ENCODE results near the gene IRAK2. TPM values are rescaled to one million over a fixed set of nuclear protein-coding genes. Genes with fewer than 3 reads are reported as not detected.

Gene IRAK2
- polyA plus RNA-seq, 1 experiment = 2.5 TPM

DNA sequence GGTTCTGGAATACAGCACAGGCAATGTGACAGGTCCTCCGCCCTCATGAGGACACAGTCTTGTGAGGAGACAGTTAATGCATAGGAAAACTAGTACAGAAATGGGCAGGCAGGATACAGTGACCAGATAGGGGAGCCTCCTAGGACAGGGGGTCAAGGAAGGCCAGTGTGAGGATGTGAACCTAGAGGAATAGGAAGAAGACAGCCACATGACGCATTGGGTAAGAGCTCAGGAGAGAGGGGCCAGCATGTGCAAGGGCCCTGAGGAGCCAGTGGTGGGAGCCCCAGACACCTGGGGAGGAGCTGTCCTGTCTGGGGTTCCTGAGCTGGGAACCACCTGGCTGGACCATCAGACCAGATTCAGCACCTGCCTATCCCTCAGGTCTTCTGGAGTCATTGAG is 15.6 kb downstream of the IRAK2 start:
- Histone ChIP-seq H3K36me3 (ENCODE audit: control insufficient read depth, insufficient read depth, low read length) (no peaks in the 10 kb centered on the region), H3K4me3 (ENCODE audit: low read depth, low read length) (no peak overlapping the region), H3K27me3 (ENCODE audit: control insufficient read depth, insufficient read depth, low read length) (no peaks in the 10 kb centered on the region)
- TF ChIP-seq, protein P1, sequence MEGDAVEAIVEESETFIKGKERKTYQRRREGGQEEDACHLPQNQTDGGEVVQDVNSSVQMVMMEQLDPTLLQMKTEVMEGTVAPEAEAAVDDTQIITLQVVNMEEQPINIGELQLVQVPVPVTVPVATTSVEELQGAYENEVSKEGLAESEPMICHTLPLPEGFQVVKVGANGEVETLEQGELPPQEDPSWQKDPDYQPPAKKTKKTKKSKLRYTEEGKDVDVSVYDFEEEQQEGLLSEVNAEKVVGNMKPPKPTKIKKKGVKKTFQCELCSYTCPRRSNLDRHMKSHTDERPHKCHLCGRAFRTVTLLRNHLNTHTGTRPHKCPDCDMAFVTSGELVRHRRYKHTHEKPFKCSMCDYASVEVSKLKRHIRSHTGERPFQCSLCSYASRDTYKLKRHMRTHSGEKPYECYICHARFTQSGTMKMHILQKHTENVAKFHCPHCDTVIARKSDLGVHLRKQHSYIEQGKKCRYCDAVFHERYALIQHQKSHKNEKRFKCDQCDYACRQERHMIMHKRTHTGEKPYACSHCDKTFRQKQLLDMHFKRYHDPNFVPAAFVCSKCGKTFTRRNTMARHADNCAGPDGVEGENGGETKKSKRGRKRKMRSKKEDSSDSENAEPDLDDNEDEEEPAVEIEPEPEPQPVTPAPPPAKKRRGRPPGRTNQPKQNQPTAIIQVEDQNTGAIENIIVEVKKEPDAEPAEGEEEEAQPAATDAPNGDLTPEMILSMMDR (IDR thresholded peaks at IDR 0.05; ENCODE audit: insufficient read depth, low read depth, low read length) = no peak
- ChIA-PET CTCF (no interaction called here), POLR2A (no interaction called here)
- no peak for DNase-seq (ENCODE audit: low read depth)

DNA sequence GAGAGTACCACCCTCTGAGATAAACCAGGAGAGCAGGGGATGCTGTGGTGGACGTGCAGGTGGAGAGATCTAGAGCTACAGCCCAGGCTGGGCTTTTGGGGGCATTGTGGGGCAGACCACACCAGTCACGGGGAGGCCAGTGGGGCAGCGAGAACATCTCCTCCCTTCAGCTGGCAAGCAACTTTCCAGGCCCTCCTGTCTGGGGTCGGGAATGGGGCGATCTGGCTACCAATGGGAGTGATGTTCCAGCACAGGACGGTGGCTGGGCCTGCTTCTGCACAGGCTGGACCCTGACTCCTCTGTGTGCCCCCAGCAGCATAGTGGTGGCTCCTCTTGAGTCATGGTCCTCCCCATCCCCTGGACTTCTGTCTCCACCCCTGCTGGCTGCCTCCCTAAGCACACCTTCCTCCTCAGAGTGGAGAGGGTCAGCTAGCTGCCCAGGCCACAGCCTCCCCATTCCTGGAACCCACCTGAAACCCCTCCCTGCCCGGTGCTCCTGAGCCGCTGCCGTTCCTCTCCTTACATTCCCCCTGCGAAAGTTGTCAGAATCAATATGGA is 16.1 kb downstream of the IRAK2 start:
- ChIA-PET CTCF (interaction anchor here (1.1 kb wide), 1 partner anchor 11 kb away, joined by 3 read pairs; no protein-coding TSS in a partner anchor), POLR2A (no interaction called here)
- no peak overlapping the region for H3K4me3 ChIP-seq (ENCODE audit: low read depth, low read length)
- no peak for DNase-seq (ENCODE audit: low read depth)
- TF ChIP-seq, protein P1 (IDR thresholded peaks at IDR 0.05; ENCODE audit: insufficient read depth, low read depth, low read length) = no peak
- H3K36me3 ChIP-seq (ENCODE audit: control insufficient read depth, insufficient read depth, low read length) = no peaks in the 10 kb centered on the region
- H3K27me3 ChIP-seq (ENCODE audit: control insufficient read depth, insufficient read depth, low read length) = no peaks in the 10 kb centered on the region

DNA sequence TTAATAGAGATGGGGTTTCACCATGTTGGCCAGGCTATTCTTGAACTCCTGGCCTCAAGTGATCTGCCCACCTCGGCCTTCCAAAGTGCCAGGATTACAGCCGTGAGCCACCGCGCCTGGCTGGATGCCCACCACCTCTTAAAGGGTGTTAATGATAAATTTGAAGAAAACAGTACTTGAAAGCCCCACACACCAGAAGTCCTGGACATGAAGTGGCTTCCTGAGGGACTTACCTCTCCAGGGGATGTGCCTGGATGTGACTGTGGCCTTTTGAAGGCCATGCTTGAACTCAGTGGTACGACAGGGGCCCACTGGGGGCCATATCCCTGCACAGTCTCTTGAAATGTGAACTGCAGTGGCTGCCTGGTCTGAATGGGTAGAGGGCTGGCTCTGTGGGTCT is 18.2 kb downstream of the IRAK2 start:
- ChIA-PET POLR2A (no interaction called here), CTCF (no interaction called here)

DNA sequence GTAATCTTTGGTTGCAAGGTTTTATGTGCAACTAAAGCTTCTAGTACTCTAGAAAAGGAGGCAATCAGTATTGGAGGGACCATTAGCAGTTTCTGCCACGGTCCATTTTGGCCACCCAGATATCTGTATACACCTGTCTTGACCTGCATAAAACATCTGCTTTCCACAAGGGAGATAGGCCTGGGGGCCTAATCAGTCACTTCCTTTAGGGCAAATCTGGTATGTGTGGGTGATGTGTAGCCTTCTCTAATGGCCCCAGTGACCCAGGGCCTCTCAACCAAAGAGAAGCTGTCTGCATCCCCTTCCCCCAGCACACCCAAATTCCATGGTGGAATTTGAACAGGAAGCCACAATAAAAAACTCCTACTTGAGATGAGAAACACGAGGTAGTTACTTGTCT is 19.5 kb downstream of the IRAK2 start:
- CTCF ChIA-PET = interaction anchor here (0.6 kb wide), 1 partner anchor 58 kb away, joined by 3 read pairs; no protein-coding TSS in a partner anchor
- TF ChIP-seq, protein P1 (IDR thresholded peaks at IDR 0.05; ENCODE audit: insufficient read depth, low read depth, low read length) = no peak
- DNase-seq (ENCODE audit: low read depth) = no peak
- H3K4me3 ChIP-seq (ENCODE audit: low read depth, low read length) = no peak overlapping the region
- H3K36me3 ChIP-seq (ENCODE audit: control insufficient read depth, insufficient read depth, low read length) = no peaks in the 10 kb centered on the region
- POLR2A ChIA-PET = no interaction called here
- H3K27me3 ChIP-seq (ENCODE audit: control insufficient read depth, insufficient read depth, low read length) = no peaks in the 10 kb centered on the region

More for the DNA sequence above, 18.2 kb downstream of the IRAK2 start:
- Histone ChIP-seq H3K36me3 (ENCODE audit: control insufficient read depth, insufficient read depth, low read length) (no peaks in the 10 kb centered on the region), H3K4me3 (ENCODE audit: low read depth, low read length) (no peak overlapping the region), H3K27me3 (ENCODE audit: control insufficient read depth, insufficient read depth, low read length) (no peaks in the 10 kb centered on the region)
- no peak for DNase-seq (ENCODE audit: low read depth)
- TF ChIP-seq, protein P1 (IDR thresholded peaks at IDR 0.05; ENCODE audit: insufficient read depth, low read depth, low read length) = no peak

DNA sequence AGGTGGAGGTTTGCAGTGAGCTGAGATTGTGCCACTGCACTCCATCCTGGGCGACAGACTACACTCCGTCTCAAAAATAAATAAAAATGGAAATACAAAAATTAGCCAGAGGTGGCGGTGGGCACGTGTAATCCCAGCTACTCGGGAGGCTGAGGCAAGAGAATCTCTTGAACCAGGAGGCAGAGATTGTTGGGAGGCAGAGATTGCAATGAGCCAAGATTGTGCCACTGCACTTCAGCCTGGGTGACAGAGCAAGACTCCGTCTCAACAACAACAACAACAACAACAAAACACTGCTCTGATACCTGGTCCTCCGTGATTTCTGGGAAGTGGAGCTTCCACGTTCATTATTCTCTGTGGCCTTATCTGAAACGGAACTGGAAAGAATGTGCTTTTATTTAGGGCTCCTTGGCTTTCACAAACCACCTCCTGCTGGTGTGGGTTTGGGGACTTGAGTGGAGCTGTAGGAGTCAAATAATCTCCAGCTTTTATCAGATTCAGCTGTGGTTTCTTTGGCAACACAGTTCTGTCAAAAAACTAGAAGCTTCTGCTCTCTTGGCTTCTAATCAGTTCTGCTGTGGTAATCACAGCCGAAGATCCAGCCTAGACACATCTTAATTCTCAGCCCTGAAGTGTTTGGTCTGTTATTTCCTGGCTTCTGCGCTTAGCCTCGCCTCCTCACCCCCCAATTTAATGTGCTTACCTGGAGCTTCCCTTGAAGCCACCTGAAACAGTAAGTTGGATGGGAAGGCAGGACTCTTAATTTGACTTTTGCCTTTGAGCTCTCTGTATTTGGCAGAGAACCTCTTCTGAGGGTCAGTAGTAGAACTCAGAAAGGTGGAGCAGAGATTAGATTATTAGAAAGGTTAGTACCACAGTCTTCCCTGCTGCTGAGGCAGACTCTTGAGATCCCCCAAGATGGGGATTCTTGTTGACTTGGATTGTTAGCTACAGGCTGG is 21.4 kb downstream of the IRAK2 start:
- CTCF ChIA-PET = interaction anchor here (0.7 kb wide), 1 partner anchor 381 kb away, joined by 3 read pairs; no protein-coding TSS in a partner anchor
- TF ChIP-seq, protein P1 (IDR thresholded peaks at IDR 0.05; ENCODE audit: insufficient read depth, low read depth, low read length) = no peak
- H3K27me3 ChIP-seq (ENCODE audit: control insufficient read depth, insufficient read depth, low read length) = no peaks in the 10 kb centered on the region
- H3K36me3 ChIP-seq (ENCODE audit: control insufficient read depth, insufficient read depth, low read length) = no peaks in the 10 kb centered on the region
- no peak overlapping the region for H3K4me3 ChIP-seq (ENCODE audit: low read depth, low read length)
- DNase-seq (ENCODE audit: low read depth) = no peak
- POLR2A ChIA-PET = no interaction called here
